ENCODE data around the gene ASAP2.

ASAP2 gene

DNA sequence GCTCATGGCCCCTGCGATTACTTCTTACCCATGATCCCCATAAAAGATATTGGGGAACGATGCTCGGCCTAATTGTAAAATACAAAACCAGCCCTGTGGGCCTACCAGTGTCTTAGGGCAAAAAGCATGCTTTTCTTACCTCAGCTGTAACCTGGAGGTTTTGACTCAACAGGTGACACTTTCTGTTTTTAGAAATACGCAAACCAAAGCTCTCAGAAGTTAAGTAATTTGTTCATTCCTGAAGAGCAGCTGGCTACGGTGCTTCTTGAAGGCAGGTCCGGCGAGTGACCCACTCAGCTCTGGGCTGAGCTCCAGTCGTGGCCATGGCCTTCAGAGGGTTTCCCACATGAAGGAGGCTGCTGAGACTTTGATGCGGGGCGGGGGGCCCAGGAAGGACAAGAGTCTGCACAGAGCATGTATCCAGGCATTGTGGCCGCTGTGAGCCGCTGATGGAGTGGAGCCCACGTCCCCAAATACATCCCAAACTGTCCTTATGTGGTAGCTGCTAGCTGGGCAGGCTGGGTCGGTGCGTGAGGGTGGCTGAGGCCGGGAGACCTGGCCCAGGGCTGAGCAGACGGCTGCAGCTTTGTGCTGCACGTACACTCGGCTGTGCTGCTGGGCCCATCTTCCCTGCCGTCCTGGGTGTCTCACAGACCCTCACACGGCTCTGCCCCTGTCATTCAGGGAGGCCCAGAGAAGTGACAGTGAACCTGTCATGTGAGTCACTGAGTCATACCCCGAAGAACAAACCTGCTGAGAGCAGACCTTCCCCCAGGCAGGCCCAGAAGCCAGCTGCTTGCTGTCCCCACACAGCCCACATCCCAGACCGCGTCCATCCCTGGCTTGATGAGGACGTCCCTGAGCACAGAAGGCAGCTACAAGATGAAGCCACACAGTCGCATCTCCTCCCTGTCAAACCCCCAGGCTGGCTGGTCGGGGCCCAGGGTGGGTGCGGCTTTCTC is 182.6 kb downstream of the ASAP2 start:
- no peak for DNase-seq (ENCODE audit: low spot score)
- TF ChIP-seq, protein P1, sequence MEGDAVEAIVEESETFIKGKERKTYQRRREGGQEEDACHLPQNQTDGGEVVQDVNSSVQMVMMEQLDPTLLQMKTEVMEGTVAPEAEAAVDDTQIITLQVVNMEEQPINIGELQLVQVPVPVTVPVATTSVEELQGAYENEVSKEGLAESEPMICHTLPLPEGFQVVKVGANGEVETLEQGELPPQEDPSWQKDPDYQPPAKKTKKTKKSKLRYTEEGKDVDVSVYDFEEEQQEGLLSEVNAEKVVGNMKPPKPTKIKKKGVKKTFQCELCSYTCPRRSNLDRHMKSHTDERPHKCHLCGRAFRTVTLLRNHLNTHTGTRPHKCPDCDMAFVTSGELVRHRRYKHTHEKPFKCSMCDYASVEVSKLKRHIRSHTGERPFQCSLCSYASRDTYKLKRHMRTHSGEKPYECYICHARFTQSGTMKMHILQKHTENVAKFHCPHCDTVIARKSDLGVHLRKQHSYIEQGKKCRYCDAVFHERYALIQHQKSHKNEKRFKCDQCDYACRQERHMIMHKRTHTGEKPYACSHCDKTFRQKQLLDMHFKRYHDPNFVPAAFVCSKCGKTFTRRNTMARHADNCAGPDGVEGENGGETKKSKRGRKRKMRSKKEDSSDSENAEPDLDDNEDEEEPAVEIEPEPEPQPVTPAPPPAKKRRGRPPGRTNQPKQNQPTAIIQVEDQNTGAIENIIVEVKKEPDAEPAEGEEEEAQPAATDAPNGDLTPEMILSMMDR (IDR thresholded peaks at IDR 0.05), result no peak
- Histone ChIP-seq H3K4me3 (no peak overlapping the region), H3K27ac (no peak overlapping the region)

DNA sequence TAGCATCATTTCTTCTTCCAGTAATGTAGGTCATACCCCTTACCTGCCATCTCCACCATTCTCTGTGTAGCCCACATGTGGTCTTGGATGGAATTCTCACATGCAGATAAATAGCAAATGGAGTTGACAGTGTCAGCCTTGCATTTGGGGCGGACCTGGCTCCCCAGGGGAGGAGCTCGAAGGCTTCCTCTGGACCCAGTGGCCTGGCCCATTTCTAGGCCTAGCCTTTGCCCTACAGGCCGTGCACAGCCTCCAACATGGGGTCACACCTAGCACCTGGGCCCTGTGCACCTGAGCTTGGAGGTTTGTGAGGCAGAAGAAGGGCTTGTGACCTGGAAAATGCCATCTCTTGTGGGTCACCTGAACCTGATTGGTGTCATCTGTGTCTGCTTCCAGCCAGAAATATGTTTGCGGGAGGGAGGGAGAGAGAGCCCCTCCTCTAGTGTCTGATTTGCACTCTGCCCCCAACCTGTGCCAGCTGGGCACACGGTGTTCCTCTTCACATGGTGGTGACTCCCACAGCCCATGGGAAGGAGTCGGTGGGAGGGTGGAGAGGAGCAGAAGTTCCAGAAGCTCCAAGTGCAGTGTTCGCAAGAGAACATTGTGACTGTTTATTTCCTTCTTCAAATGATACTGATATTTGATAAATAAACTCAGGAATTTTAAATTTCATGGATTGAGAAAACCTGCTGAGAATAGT is 183.7 kb downstream of the ASAP2 start:
- no peak overlapping the region for H3K27ac ChIP-seq
- TF ChIP-seq, protein P1 (IDR thresholded peaks at IDR 0.05), result no peak
- no peak overlapping the region for H3K4me3 ChIP-seq
- DNase-seq (ENCODE audit: low spot score), result no peak

DNA sequence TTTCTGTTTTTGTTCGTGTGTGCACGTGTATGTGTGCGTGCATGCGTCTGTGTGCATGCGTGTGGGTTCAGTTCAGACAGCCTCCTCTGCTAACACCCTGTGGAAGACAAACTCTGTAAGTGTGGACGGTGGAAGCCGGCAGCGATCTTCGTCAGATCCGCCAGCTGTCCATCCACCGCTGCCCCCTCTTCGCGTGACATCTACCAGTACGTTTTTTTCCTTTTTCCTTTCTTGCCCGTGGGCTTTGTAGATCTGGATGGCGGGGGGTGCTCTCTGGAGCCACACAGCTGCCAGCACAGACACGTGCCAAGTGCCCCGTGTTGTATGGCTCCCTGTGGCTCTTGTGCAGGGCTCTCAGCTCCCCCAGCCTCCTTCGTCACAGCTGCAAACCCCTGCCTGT is 184.4 kb downstream of the ASAP2 start:
- Histone ChIP-seq H3K4me3 (no peak overlapping the region), H3K27ac (no peak overlapping the region)
- TF ChIP-seq, protein P1 (IDR thresholded peaks at IDR 0.05), result no peak
- DNase-seq (ENCODE audit: low spot score), result no peak

DNA sequence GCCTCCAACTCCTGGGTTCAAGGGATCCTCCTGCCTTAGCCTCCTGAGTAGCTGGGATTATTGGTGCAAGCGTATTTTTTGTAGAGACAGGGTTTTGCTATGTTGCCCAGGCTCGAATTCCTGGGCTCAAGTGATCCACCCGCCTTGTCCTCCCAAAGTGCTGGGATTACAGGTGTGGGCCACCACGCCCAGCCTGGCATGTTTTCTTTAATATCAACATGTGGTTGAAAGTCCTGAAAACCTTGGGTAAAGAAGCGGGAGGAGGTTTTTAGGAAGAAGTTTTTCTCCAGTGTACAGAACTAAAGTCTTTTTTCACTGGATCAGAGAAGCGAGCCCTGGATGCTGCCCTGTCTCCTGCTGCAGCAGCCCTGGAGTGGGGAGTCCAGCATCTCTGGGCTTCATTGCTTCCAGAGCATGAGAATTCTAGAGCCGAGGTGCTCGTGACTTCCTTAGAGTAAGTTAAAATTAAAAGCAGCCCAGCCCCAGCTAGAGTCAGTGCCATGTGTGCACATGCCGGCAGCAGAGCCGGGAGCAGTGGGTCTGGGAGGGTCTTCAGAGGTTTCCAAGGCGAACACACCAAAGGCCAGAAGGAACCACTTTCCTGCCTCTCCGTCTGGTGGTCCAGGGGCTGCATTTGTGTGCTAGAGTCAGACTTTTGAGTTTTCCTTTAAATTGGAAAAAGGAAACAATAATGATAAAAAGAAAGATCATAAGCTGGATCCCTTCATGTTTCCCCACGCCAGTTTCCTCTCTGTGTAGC is 185.5 kb downstream of the ASAP2 start:
- H3K4me3 ChIP-seq, result no peak overlapping the region
- no peak for DNase-seq (ENCODE audit: low spot score)
- TF ChIP-seq, protein P1 (IDR thresholded peaks at IDR 0.05), result no peak
- peak overlapping the region in 1 of 2 donors; percentile 77 for H3K27ac ChIP-seq

DNA sequence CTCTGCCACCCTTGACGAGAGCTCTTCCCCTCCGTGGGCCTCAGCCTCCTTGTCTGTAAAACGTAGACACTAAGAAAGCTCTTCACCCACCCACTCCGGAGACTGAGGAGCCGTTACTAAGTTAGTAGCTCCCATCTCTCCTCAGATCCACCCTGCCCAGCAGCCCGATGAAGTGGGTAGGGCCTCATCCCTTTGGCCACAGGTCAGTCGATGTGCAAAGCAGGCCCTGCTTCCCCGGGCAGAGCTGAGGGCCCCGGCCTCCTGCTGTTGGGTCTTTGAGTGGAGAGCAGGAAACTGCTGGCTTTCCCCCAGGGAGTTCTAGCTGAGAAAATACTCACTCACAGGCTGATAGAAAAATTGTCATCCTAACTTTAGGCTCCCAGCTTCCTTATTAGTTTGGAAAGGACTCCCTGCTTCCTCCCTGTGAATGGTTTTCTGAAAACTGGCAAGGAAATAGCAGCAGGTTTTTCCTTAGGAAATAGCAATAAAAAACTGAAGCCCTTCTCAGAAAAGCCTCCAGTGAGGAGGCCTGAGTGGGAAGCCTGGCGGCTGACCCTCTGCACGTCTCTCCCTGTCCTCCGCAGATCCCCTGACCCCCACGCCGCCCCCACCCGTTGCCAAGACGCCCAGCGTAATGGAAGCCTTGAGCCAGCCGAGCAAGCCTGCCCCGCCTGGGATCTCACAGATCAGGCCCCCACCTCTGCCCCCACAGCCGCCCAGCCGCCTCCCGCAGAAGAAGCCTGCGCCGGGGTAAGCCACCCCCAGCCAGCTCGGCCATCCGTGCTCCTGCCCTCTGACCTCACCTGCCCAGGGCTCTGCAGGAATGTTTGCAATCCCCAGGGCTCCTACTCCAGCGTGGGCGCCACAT is 186.5 kb downstream of the ASAP2 start:
- TF ChIP-seq, protein P1 (IDR thresholded peaks at IDR 0.05), result no peak
- Histone ChIP-seq H3K27ac (peak overlapping the region in 1 of 2 donors; percentile 77), H3K4me3 (no peak overlapping the region)
- DNase-seq (ENCODE audit: low spot score), result no peak

DNA sequence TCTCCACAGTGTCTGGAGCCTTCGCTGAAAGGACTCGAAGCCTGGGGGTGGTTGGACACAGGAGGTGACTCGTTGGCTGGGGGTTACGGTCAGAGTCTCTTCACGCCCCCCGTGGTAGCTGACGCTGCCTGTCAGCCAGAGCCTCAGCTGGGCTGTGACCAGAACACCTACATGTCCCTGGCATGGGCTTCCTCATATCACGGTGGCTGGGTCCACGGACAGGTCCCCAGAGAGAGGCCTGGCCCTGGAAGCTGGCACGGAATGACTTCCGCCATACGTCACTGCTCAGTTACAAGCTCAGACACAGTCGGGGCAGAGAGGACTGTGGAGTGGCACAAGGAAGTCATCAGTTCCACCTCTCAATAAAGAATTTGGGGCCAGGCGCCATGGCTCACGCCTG is 188.2 kb downstream of the ASAP2 start:
- DNase-seq (ENCODE audit: low spot score), result no peak
- TF ChIP-seq, protein P1 (IDR thresholded peaks at IDR 0.05), result no peak
- Histone ChIP-seq H3K4me3 (no peak overlapping the region), H3K27ac (peak overlapping the region in 1 of 2 donors; percentile 11)

Data from coronary artery (tissue), 2 donors.